Sigmoid colon (tissue), 4 donors: ENCODE measurements around the gene SESTD1.

ENCODE experiments used
- EP300 ChIP-seq, 4 donors: sonication (generic); formaldehyde crosslinking; IDR thresholded peaks; one replicate each; pipeline ENCODE4 v1.6.1; 2017; ENCODE audit warnings: antibody characterized with exemption in 4 of 4
- POLR2A ChIP-seq, 2 donors: fragments of 450-650 bp; IDR thresholded peaks; one replicate each; pipeline ENCODE4 v1.6.1; 2016; ENCODE audit warnings: antibody characterized with exemption in 2 of 2, mild to moderate bottlenecking in 2 of 2, moderate library complexity in 2 of 2
- TF ChIP-seq, protein P1 (sequence below), 4 experiments: fragments of 450-650 bp in 3 of 4; fragments of 200-600 bp in 1 of 4; IDR thresholded peaks; one replicate each; pipeline ENCODE4 v1.5.1; 2016 to 2019; ENCODE audit warnings: antibody characterized with exemption in 4 of 4, mild to moderate bottlenecking in 3 of 4, moderate library complexity in 2 of 4

DNA sequence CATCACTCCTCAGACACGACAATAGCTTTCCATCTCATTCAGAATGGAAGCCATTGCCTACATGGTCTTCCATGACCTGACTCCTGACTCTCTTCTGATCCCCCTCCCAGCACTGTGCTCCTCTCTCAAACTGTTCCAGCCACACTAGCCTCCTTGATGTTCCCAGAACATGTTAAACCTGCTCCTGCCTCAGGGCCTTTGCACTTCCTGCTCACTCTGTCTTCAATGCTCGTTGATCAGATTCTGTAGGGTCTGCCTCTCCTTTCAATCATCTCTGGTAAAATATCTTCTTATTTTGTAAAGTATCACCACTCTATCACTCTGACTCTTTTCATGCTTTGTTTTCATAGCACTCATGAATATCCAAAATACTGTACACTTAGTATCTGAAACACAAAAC is 84.9 kb downstream of the SESTD1 start:
- TF ChIP-seq, protein P1, sequence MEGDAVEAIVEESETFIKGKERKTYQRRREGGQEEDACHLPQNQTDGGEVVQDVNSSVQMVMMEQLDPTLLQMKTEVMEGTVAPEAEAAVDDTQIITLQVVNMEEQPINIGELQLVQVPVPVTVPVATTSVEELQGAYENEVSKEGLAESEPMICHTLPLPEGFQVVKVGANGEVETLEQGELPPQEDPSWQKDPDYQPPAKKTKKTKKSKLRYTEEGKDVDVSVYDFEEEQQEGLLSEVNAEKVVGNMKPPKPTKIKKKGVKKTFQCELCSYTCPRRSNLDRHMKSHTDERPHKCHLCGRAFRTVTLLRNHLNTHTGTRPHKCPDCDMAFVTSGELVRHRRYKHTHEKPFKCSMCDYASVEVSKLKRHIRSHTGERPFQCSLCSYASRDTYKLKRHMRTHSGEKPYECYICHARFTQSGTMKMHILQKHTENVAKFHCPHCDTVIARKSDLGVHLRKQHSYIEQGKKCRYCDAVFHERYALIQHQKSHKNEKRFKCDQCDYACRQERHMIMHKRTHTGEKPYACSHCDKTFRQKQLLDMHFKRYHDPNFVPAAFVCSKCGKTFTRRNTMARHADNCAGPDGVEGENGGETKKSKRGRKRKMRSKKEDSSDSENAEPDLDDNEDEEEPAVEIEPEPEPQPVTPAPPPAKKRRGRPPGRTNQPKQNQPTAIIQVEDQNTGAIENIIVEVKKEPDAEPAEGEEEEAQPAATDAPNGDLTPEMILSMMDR (IDR thresholded peaks at IDR 0.05) = no peak
- no peak for TF ChIP-seq EP300 (IDR thresholded peaks at IDR 0.05)
- TF ChIP-seq POLR2A (IDR thresholded peaks at IDR 0.05) = no peak
